Adipocyte (in vitro differentiated cells): ENCODE measurements around the gene TADA1.

Source experiments
- DNase-seq: peaks from one replicate; pipeline ENCODE4 v3.0.0-alpha.2; 2015; ENCODE audit warnings: low read depth
- H3K27me3 ChIP-seq: replicated peaks from 2 replicates; pipeline ENCODE4 v1.7.0; 2013; ENCODE audit warnings: mild to moderate bottlenecking, low read length, moderate library complexity; ENCODE audit not compliant: control insufficient read depth, insufficient read depth
- H3K36me3 ChIP-seq: 2 replicates; pipeline ENCODE4 v1.7.0; 2013; ENCODE audit warnings: low read length, mild to moderate bottlenecking, moderate library complexity; ENCODE audit not compliant: control insufficient read depth, insufficient read depth, severe bottlenecking
- H3K4me1 ChIP-seq: 2 replicates; pipeline ENCODE4 v1.7.0; 2013; ENCODE audit warnings: mild to moderate bottlenecking, low read length, moderate library complexity; ENCODE audit not compliant: control insufficient read depth, insufficient read depth
- H3K4me3 ChIP-seq: 2 replicates; pipeline ENCODE4 v1.7.0; 2013; ENCODE audit warnings: mild to moderate bottlenecking, low read length, moderate library complexity
- H3K9ac ChIP-seq: 2 replicates; pipeline ENCODE4 v1.7.0; 2013; ENCODE audit warnings: mild to moderate bottlenecking, low read length, moderate library complexity
- H3K9me3 ChIP-seq: 2 replicates; pipeline ENCODE4 v1.7.0; 2013; ENCODE audit warnings: mild to moderate bottlenecking, low read length, moderate library complexity; ENCODE audit not compliant: control insufficient read depth

The TADA1 gene

DNA sequence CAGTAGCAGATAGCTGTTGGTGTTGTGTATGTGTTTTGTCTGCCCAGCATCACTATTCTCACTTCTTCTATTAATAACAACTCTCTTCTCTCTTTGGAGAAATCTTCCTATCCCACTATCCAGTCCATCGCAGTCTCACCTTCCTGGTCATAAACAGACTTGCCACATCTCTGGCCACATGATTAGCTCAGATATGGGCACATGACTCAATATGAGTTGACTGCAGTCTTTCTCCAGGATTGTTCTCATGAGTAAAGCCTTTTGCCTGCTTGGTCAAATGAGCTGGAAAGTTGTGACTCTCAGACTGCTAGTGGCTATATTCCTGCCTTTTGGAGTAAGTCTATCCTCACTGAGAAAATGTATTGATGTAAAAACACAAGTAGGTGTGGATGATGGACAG is 32.9 kb upstream of the TADA1 start:
- no peaks in the 10 kb centered on the region for H3K27me3 ChIP-seq
- H3K9ac ChIP-seq: no peak overlapping the region
- H3K9me3 ChIP-seq: peaks cover 10% of the 10 kb centered on the region
- peaks cover 5% of the 10 kb centered on the region for H3K4me1 ChIP-seq
- H3K4me3 ChIP-seq: no peak overlapping the region
- no peaks in the 10 kb centered on the region for H3K36me3 ChIP-seq
- DNase-seq: no peak

- Histone ChIP-seq H3K4me3 (no peak overlapping the region), H3K27me3 (no peaks in the 10 kb centered on the region), H3K9ac (no peak overlapping the region), H3K36me3 (no peaks in the 10 kb centered on the region), H3K9me3 (peaks cover 10% of the 10 kb centered on the region), H3K4me1 (peaks cover 5% of the 10 kb centered on the region)
- no peak for DNase-seq
Measured at GRCh38 chr1:166907763-166908162, 31.7 kb upstream of the TADA1 start.

DNA sequence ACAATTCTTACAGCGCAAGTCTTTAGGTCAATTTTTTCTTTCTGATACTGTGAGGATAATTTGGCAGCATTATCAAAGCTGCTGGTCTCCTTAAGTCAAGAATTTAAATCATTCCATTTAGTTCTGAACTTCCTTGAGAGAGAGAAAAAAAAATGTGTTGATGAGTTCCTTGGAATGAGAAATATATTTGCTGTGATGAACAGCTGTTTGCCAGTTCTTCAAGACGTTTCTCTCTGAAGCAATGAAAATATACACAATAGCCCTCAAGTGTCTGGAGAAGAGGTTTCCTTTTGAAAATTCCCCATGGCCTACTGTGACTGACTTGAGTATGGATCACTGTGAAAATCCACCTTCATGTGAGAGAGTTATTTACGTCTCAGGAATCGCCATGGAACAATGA is 31.0 kb upstream of the TADA1 start:
- no peaks in the 10 kb centered on the region for H3K27me3 ChIP-seq
- H3K4me1 ChIP-seq: peaks cover 5% of the 10 kb centered on the region
- no peak overlapping the region for H3K4me3 ChIP-seq

GRCh38 chr1:166906647-166907046 is 30.6 kb upstream of the TADA1 start:
- Histone ChIP-seq H3K4me3 (no peak overlapping the region), H3K27me3 (no peaks in the 10 kb centered on the region), H3K9me3 (peaks cover 5% of the 10 kb centered on the region), H3K9ac (no peak overlapping the region), H3K4me1 (peaks cover 5% of the 10 kb centered on the region), H3K36me3 (no peaks in the 10 kb centered on the region)
- DNase-seq: no peak

More for the DNA sequence above, 31.0 kb upstream of the TADA1 start:
- Histone ChIP-seq H3K9me3 (peaks cover 9% of the 10 kb centered on the region), H3K9ac (no peak overlapping the region), H3K36me3 (no peaks in the 10 kb centered on the region)
- DNase-seq: no peak

GRCh38 chr1:166905900-166906299 is 29.8 kb upstream of the TADA1 start:
- Histone ChIP-seq H3K4me1 (peaks cover 5% of the 10 kb centered on the region), H3K9ac (no peak overlapping the region), H3K4me3 (no peak overlapping the region), H3K36me3 (no peaks in the 10 kb centered on the region), H3K9me3 (no peaks in the 10 kb centered on the region), H3K27me3 (no peaks in the 10 kb centered on the region)
- peak; percentile 33 for DNase-seq

DNA sequence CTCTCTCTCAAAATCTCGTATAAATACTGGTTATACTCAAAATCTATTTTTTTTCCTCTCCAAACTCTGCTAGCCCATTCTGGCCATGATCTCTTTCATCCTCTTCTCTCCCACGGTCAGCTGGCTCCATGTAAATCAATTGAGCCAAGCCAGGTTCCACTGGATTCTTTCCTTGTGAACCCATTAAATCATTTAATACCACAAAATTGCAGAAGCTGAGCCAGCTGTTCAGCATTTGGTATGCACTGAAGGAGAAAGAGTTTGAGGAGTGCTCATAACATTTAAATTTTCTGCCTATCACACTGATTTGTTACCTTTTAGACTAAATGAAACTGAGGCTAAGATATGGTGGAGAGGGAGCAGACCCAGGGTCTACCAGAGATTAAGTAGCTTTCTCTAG is 29.1 kb upstream of the TADA1 start:
- no peak overlapping the region for H3K4me3 ChIP-seq
- H3K4me1 ChIP-seq: peaks cover 5% of the 10 kb centered on the region
- H3K36me3 ChIP-seq: no peaks in the 10 kb centered on the region
- H3K27me3 ChIP-seq: no peaks in the 10 kb centered on the region
- peak; percentile 24 for DNase-seq
- H3K9me3 ChIP-seq: no peaks in the 10 kb centered on the region
- no peak overlapping the region for H3K9ac ChIP-seq

- peaks cover 2% of the 10 kb centered on the region for H3K27me3 ChIP-seq
- no peak overlapping the region for H3K9ac ChIP-seq
- no peak for DNase-seq
- H3K9me3 ChIP-seq: no peaks in the 10 kb centered on the region
- H3K4me3 ChIP-seq: no peak overlapping the region
- no peaks in the 10 kb centered on the region for H3K36me3 ChIP-seq
- H3K4me1 ChIP-seq: peaks cover 5% of the 10 kb centered on the region
Measured at GRCh38 chr1:166903232-166903631, 27.2 kb upstream of the TADA1 start.

- no peaks in the 10 kb centered on the region for H3K36me3 ChIP-seq
- H3K4me1 ChIP-seq: peaks cover 5% of the 10 kb centered on the region
- H3K27me3 ChIP-seq: peaks cover 3% of the 10 kb centered on the region
- H3K4me3 ChIP-seq: no peak overlapping the region
- no peak for DNase-seq
- no peak overlapping the region for H3K9ac ChIP-seq
- peaks cover 1% of the 10 kb centered on the region for H3K9me3 ChIP-seq
Measured at GRCh38 chr1:166902279-166902678, 26.2 kb upstream of the TADA1 start.

- H3K4me3 ChIP-seq: no peak overlapping the region
- no peak overlapping the region for H3K9ac ChIP-seq
- H3K27me3 ChIP-seq: peaks cover 3% of the 10 kb centered on the region
- no peak for DNase-seq
- peaks cover 5% of the 10 kb centered on the region for H3K9me3 ChIP-seq
- H3K36me3 ChIP-seq: no peaks in the 10 kb centered on the region
- H3K4me1 ChIP-seq: peaks cover 3% of the 10 kb centered on the region
Measured at GRCh38 chr1:166900987-166901386, 24.9 kb upstream of the TADA1 start.

DNA sequence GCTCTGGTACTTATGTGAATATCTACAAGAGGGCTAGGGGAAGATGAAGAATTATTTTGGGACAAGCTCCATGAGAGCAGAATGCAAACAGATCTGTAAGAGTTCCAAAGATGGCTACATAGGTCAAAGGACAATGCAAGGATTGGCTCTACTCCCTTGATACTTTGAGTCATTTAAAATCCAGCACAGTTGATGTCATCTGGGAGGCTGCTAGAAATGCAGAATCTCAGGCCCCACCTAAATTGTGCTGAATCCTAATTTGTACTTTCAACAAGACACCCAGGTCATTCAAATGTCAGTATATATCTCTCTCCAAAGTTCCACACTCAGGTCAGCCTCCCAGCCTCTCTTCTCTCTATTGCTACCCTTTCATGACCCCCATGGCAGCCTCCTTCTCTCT is 23.7 kb upstream of the TADA1 start:
- no peaks in the 10 kb centered on the region for H3K4me1 ChIP-seq
- H3K4me3 ChIP-seq: no peak overlapping the region
- peaks cover 5% of the 10 kb centered on the region for H3K9me3 ChIP-seq
- no peak overlapping the region for H3K9ac ChIP-seq
- H3K27me3 ChIP-seq: peaks cover 3% of the 10 kb centered on the region
- no peaks in the 10 kb centered on the region for H3K36me3 ChIP-seq
- DNase-seq: no peak

GRCh38 chr1:166895766-166896165 is 19.7 kb upstream of the TADA1 start:
- peaks cover 5% of the 10 kb centered on the region for H3K9me3 ChIP-seq
- DNase-seq: no peak
- H3K27me3 ChIP-seq: peaks cover 7% of the 10 kb centered on the region
- H3K4me1 ChIP-seq: no peaks in the 10 kb centered on the region
- H3K36me3 ChIP-seq: no peaks in the 10 kb centered on the region
- H3K4me3 ChIP-seq: no peak overlapping the region
- no peak overlapping the region for H3K9ac ChIP-seq

DNA sequence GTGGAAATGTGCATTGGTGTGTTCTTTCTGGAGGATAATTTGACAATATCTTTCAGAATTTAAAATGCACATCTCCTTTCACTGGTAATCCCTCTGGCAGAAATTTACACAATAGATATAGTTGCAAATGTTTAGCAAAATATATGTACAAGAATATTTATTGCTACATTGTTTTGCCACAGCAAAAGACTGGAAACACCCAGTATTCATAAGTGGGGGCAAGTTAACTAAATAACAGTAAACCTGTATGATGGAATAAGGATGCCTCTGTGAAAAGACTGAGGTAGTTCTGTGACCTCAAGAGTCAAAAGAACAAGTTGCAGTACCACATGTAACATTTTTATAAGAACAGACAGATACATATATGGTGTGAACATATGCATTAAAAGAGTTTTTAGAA is 13.7 kb upstream of the TADA1 start:
- Histone ChIP-seq H3K4me1 (no peaks in the 10 kb centered on the region), H3K9me3 (no peaks in the 10 kb centered on the region), H3K4me3 (no peak overlapping the region), H3K36me3 (no peaks in the 10 kb centered on the region), H3K27me3 (peaks cover 26% of the 10 kb centered on the region), H3K9ac (no peak overlapping the region)
- DNase-seq: no peak
